Small intestine (tissue), 16 donors: ENCODE data around the gene DIO2. TPM values are rescaled to one million over a fixed set of nuclear protein-coding genes. Genes with fewer than 3 reads are reported as not detected.

Experiments used
- DNase-seq, 2 donors: peaks; one replicate each; pipeline versions ENCODE4 v3.0.0 to v3.0.0-alpha.2; 2013
- FAIRE-seq: peaks from 2 replicates; lab custom pipeline; 2012; peaks lifted over from hg19 to GRCh38; lab: Jason Lieb, UNC
- H3K27ac ChIP-seq, 3 donors: one replicate each; pipeline ENCODE4 v1.5.1; 2013; ENCODE audit warnings: low read length in 2 of 3, mild to moderate bottlenecking in 2 of 3, control low read depth in 1 of 3, inconsistent platforms in 1 of 3, low read depth in 1 of 3, moderate library complexity in 1 of 3
- H3K27me3 ChIP-seq, 3 donors: one replicate each; pipeline ENCODE4 v1.6.1; 2013; ENCODE audit warnings: low read length in 3 of 3, inconsistent platforms in 1 of 3; ENCODE audit not compliant: control insufficient read depth in 3 of 3, insufficient read depth in 3 of 3
- H3K36me3 ChIP-seq, 3 donors: one replicate each; pipeline ENCODE4 v1.6.1; 2013; ENCODE audit warnings: low read length in 3 of 3, inconsistent platforms in 1 of 3, low read depth in 1 of 3, mild to moderate bottlenecking in 1 of 3, moderate library complexity in 1 of 3; ENCODE audit not compliant: control insufficient read depth in 3 of 3, insufficient read depth in 2 of 3
- H3K4me1 ChIP-seq, 3 donors: one replicate each; pipeline ENCODE4 v1.6.1; 2013; ENCODE audit warnings: low read length in 2 of 3, inconsistent platforms in 1 of 3, low read depth in 1 of 3, mild to moderate bottlenecking in 1 of 3, moderate library complexity in 1 of 3; ENCODE audit not compliant: control insufficient read depth in 3 of 3, insufficient read depth in 2 of 3
- H3K4me3 ChIP-seq, 3 donors: one replicate each; pipeline ENCODE4 v1.5.1; 2013; ENCODE audit warnings: low read length in 3 of 3, control low read depth in 1 of 3, inconsistent platforms in 1 of 3, low read depth in 1 of 3, mild to moderate bottlenecking in 1 of 3, moderate library complexity in 1 of 3
- H3K9me3 ChIP-seq, 2 donors: one replicate each; pipeline ENCODE4 v1.6.1; 2013; ENCODE audit warnings: low read depth in 1 of 2, low read length in 1 of 2; ENCODE audit not compliant: control insufficient read depth in 2 of 2, insufficient read depth in 1 of 2
- WGBS, 3 donors: extraction: QIAGEN DNeasy Blood & Tissue Kit; methylation state at CpG; one replicate each; pipeline ENCODE4 v1.1.7; 2013; 5-methylcytosine and 5-hydroxymethylcytosine counted together
- long read RNA-seq, 10 donors: transcript quantifications; one replicate each; lab custom pipeline, GENCODE V29; 2026
- polyA plus RNA-seq, 4 donors: library from polyadenylated mRNA; stranded (reverse) in 3 of 4; unstranded in 1 of 4; fragments of 200-250 nt in 3 of 4; fragments of 120-200 nt in 1 of 4; gene quantifications; one replicate each; pipeline versions ENCODE4 v1.2.1 to v1.2.3, GENCODE V29; 2013
- donor health status: healthy with polysubstance abuse.
- donor health status: control.
- donor health status: control.
- donor health status: Bipolar disorder and iron deficiency.
- donor health status: healthy.

Gene DIO2
- 1 to 10 TPM in 2 of 4 donors, under 1 TPM in 2; 0.07 to 3.8 (median 1.5) TPM for polyA plus RNA-seq
- long read RNA-seq, donor 1 = 0 reads
- long read RNA-seq, donor 2 = 0 reads
- long read RNA-seq, donor 3, full-length matches to known transcripts = 2 of 2 reads
- long read RNA-seq, donor 3, partial matches to known transcripts = 0 of 2 reads
- long read RNA-seq, donor 3, other reads (novel, unspliced or antisense) = 0 of 2 reads
- long read RNA-seq, donor 4 = 0 reads
- long read RNA-seq, donor 5 = 0 reads
- long read RNA-seq, donor 6, full-length matches to known transcripts = 1 of 1 reads
- long read RNA-seq, donor 6, partial matches to known transcripts = 0 of 1 reads
- long read RNA-seq, donor 6, other reads (novel, unspliced or antisense) = 0 of 1 reads
- long read RNA-seq, donor 7 = 0 reads
- long read RNA-seq, donor 8 = 0 reads
- long read RNA-seq, donor 9 = 0 reads
- long read RNA-seq, donor 10 = 0 reads

DNA sequence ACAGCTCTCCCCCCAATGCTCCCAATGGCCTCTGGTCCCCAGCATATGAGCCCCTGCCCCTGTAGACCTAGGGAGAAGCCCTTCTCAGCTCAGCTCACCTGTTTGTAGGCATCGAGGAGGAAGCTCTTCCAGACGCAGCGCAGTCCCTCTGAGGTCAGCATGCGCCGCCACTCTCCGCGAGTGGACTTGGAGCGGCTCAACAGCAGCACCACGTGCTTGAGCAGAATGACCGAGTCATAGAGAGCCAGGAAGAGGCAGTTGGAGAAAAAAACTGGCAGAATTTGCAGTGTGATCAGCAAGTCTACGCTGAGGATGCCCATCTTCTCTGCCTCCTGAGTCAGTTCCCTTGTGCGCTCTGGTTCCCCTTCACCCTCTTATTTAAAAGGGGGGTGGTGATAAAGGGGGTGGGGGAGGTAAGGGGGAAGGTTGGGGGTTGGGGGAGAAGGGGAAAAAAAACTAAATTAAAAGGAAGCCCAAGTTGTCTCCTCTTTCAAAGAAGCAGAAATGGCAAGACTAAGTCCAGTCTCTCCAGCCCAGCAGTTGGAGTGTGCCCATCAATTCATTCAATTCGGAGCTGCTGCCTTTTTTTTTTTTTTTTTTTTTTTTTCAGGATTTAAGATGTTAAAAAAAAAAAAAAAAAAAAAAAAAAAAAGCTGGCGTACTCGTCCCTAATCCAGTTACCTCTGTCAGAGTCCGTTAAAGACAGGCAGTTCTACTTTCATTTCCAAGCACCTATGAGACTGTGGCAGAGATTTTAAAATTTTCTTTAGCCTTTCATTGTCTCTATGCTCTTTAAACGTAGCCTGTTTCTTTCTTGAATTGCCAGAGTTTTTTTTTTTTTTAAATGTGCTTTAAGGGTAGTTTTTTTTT lies at the start of gene DIO2:
DIO2 (minus strand) TSS at position 352 of the 870 bp plus-strand sequence; CDS start at position 320, 32 bp downstream.
- H3K36me3 ChIP-seq = no peaks in the 10 kb centered on the region
- peaks cover 0 to 6% (median 0%) of the 10 kb centered on the region in 3 donors for H3K27me3 ChIP-seq
- H3K4me3 ChIP-seq = no peak within 1 kb of the TSS
- H3K27ac ChIP-seq = peak within 1 kb of the TSS in 1 of 3 donors; percentile 32
- whole genome bisulfite sequencing, 3 donors = 41 to 58% (median 44%) methylated on average over 17 of the region's 17 CpGs
- H3K9me3 ChIP-seq = no peaks in the 10 kb centered on the region
- no peak for FAIRE-seq
- H3K4me1 ChIP-seq = no peaks in the 10 kb centered on the region
- peak in 1 of 2 donors; percentile 0 for DNase-seq

DNA sequence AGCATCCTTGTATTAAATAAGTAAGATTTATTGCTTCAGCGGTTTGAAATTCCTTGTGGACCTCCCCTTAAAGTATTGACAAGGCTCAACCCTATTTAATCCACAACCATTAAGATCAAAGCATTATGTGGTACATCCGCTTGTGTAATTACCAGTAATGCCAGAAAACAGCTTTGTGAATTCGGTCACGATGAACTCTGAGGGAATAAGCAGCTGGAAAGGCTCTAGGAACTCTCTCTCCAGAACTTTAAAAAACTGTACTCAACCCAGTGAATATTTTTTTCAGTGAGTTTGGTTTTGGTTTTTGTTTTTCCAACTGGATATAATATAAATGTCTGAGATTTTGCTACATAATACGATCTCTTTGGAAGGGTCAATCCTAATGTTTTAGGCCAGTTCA lies 49.3 kb upstream of the DIO2 start:
- Histone ChIP-seq H3K27me3 (no peaks in the 10 kb centered on the region), H3K36me3 (no peaks in the 10 kb centered on the region), H3K4me1 (no peaks in the 10 kb centered on the region), H3K27ac (no peak overlapping the region), H3K9me3 (no peaks in the 10 kb centered on the region), H3K4me3 (no peak overlapping the region)
- WGBS, 3 donors = 75 to 87% (median 85%) methylated on average over 5 of the region's 5 CpGs
- FAIRE-seq (no peak), DNase-seq (no peak)

- FAIRE-seq = no peak
- peaks cover 0 to 11% of the 10 kb centered on the region in 2 donors for H3K9me3 ChIP-seq
- WGBS, 3 donors = 63 to 73% (median 70%) methylated on average over 2 of the region's 2 CpGs
These were observed 28.3 kb upstream of the DIO2 start for GRCh38 chr14:80239631-80240030.

GRCh38 chr14:80237143-80237542 lies 25.8 kb upstream of the DIO2 start:
- DNase-seq (no peak), FAIRE-seq (no peak)
- H3K4me3 ChIP-seq = no peak overlapping the region
- no peak overlapping the region for H3K27ac ChIP-seq
- no peaks in the 10 kb centered on the region for H3K27me3 ChIP-seq
- WGBS, 3 donors = 79 to 88% (median 82%) methylated on average over 3 of the region's 3 CpGs
- peaks cover 0 to 11% of the 10 kb centered on the region in 2 donors for H3K9me3 ChIP-seq
- no peaks in the 10 kb centered on the region for H3K4me1 ChIP-seq
- H3K36me3 ChIP-seq = no peaks in the 10 kb centered on the region

More at GRCh38 chr14:80239631-80240030, 28.3 kb upstream of the DIO2 start:
- Histone ChIP-seq H3K36me3 (no peaks in the 10 kb centered on the region), H3K4me1 (no peaks in the 10 kb centered on the region), H3K27ac (no peak overlapping the region), H3K27me3 (no peaks in the 10 kb centered on the region), H3K4me3 (no peak overlapping the region)
- no peak for DNase-seq

DNA sequence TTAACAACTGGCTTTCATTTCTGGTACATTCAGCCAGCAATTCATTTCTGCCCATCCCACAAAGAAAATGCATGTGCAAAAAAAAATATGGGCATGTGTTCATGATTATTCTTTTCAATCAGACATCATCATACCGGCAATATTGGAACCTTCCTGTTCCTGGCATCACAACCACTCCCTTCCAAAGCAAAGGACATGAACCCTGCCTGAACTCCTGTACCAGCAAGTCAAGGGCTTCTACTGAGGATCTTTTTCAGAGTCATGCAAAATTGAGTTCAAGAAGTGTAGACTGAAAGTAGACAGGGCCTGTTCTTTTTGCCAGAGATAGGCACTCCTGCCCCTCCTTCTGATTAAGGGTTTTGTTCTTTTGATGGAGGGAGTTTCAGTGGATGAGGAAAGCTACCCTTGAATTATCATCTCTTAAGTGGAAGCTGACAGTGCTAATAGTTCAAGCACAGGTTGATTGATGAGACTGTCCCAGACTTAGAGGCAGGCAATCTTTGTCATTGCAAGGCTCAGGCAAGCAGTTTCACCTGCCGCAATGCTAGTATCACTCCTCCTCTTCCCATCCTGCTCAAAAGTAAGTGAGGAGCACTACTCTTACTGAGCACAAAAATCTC lies 22.3 kb upstream of the DIO2 start:
- no peak for DNase-seq
- 71 to 91% (median 82%) methylated on average over 2 of the region's 2 CpGs for WGBS, 3 donors
- peaks cover 0 to 20% of the 10 kb centered on the region in 2 donors for H3K9me3 ChIP-seq
- no peaks in the 10 kb centered on the region for H3K27me3 ChIP-seq
- FAIRE-seq = no peak
- no peak overlapping the region for H3K4me3 ChIP-seq
- no peaks in the 10 kb centered on the region for H3K36me3 ChIP-seq
- H3K4me1 ChIP-seq = no peaks in the 10 kb centered on the region
- no peak overlapping the region for H3K27ac ChIP-seq

- Histone ChIP-seq H3K4me3 (no peak overlapping the region), H3K36me3 (no peaks in the 10 kb centered on the region), H3K27ac (no peak overlapping the region), H3K4me1 (no peaks in the 10 kb centered on the region), H3K27me3 (no peaks in the 10 kb centered on the region), H3K9me3 (peaks cover 0 to 19% of the 10 kb centered on the region in 2 donors)
- DNase-seq (no peak), FAIRE-seq (no peak)
- 76 to 86% (median 77%) methylated on average over 2 of the region's 2 CpGs for WGBS, 3 donors
These were observed 20.4 kb upstream of the DIO2 start for GRCh38 chr14:80231702-80232101.

GRCh38 chr14:80223696-80224465 lies 12.6 kb upstream of the DIO2 start:
- 70 to 84% (median 75%) methylated on average over 3 of the region's 3 CpGs for WGBS, 3 donors
- no peak overlapping the region for H3K27ac ChIP-seq
- peaks cover 0 to 8% of the 10 kb centered on the region in 2 donors for H3K9me3 ChIP-seq
- H3K4me3 ChIP-seq = no peak overlapping the region
- DNase-seq (no peak), FAIRE-seq (no peak)
- H3K4me1 ChIP-seq = no peaks in the 10 kb centered on the region
- no peaks in the 10 kb centered on the region for H3K36me3 ChIP-seq
- no peaks in the 10 kb centered on the region for H3K27me3 ChIP-seq
